ENCODE measurements around the gene PTPA. TPM values are rescaled to one million over a fixed set of nuclear protein-coding genes. Genes with fewer than 3 reads are reported as not detected.
"Not testable (repeated sequence)": the region's sequence is repeated elsewhere in the genome, so short reads cannot be mapped to it uniquely, and the experiment has no call there.

PTPA gene
- total RNA-seq, 1 donor from 2014 or later = 61.9 TPM

- DNase-seq (ENCODE audit: low spot score) = no peak
Measured at GRCh38 chr9:129193655-129194054, 82.4 kb downstream of the PTPA start.

- no peak for DNase-seq (ENCODE audit: low spot score)
Measured at GRCh38 chr9:129194221-129194620, 83.0 kb downstream of the PTPA start.

GRCh38 chr9:129195606-129196005 is 84.4 kb downstream of the PTPA start:
- DNase-seq (ENCODE audit: low spot score) = no peak

- not testable (repeated sequence) for DNase-seq (ENCODE audit: low spot score)
Measured at GRCh38 chr9:129197045-129197444, 85.8 kb downstream of the PTPA start.

- no peak for DNase-seq (ENCODE audit: low spot score)
Measured at GRCh38 chr9:129197978-129198318, 86.7 kb downstream of the PTPA start.

Other genes starting within 250 kb of the PTPA start
- gene KYAT1, start 229.5 kb upstream of the PTPA start, total RNA-seq = 3.8 TPM
- gene LRRC8A, start 229.3 kb upstream of the PTPA start, total RNA-seq = 40.5 TPM
- gene PHYHD1, start 190.4 kb upstream of the PTPA start, total RNA-seq = 13.6 TPM
- 16.7 TPM for gene DOLK, start 163.8 kb upstream of the PTPA start, total RNA-seq
- gene NUP188, start 163.7 kb upstream of the PTPA start, total RNA-seq = 50.6 TPM
- gene SH3GLB2, start 83.1 kb upstream of the PTPA start, total RNA-seq = 43.2 TPM
- gene MIGA2, start 74.8 kb upstream of the PTPA start, total RNA-seq = 17.3 TPM
- gene DOLPP1, start 30.3 kb upstream of the PTPA start, total RNA-seq = 10.4 TPM
- 65.7 TPM for gene CRAT, start 622 bp upstream of the PTPA start, total RNA-seq
- gene IER5L, start 66.8 kb downstream of the PTPA start, total RNA-seq = 13.8 TPM

Measured in mesenteric fat pad (tissue), 1 donor.